ENCODE measurements around the gene CMTM5. TPM values are rescaled to one million over a fixed set of nuclear protein-coding genes. Genes with fewer than 3 reads are reported as not detected.
"Not testable (repeated sequence)": the region's sequence is repeated elsewhere in the genome, so short reads cannot be mapped to it uniquely, and the experiment has no call there.

The CMTM5 gene
- polyA plus RNA-seq, 1 of the 3 experiments (the other 2 are of a cell fraction), result 0.13 TPM

GRCh38 chr14:23399591-23399990 lies 22.7 kb downstream of the CMTM5 start:
- no peaks in the 10 kb centered on the region for H3F3A ChIP-seq (replicated peaks; ENCODE audit: insufficient read depth)
- H3K79me2 ChIP-seq (ENCODE audit: insufficient read depth), result no peaks in the 10 kb centered on the region
- TF ChIP-seq RAD21 (IDR thresholded peaks at IDR 0.05; ENCODE audit: low read length), result no peak
- no peak for TF ChIP-seq FOSL2 (IDR thresholded peaks at IDR 0.05; ENCODE audit: borderline replicate concordance, low read depth)
- TF ChIP-seq POLR2AphosphoS5 (IDR thresholded peaks at IDR 0.05; ENCODE audit: low read depth, low read length), result no peak
- H3K27me3 ChIP-seq (ENCODE audit: insufficient read depth), result peaks cover 22% of the 10 kb centered on the region; the same call in 1 of the 2 replicates
- no peaks in the 10 kb centered on the region; a peak in 1 of 4 replicates for H3K4me1 ChIP-seq (ENCODE audit: control insufficient read depth in 1 of 2, insufficient read depth in 2 of 2, low read depth in 1 of 2, low read length in 1 of 2)
- no peak for DNase-seq
- no peak overlapping the region for H3K4me3 ChIP-seq (ENCODE audit: low read depth in 2 of 2, low read length in 1 of 2)
- POLR2A ChIA-PET, result no interaction called here
- no peaks in the 10 kb centered on the region for H3K9me3 ChIP-seq
- no peak overlapping the region for H2AFZ ChIP-seq (ENCODE audit: low read depth)
- WGBS (ENCODE audit: low lambda C conversion rate), result 56% methylated on average over 4 of the region's 6 CpGs
- no peak overlapping the region for H3K9ac ChIP-seq
- H3K4me2 ChIP-seq, result no peak overlapping the region
- CTCF ChIA-PET, result no interaction called here
- H3K9me2 ChIP-seq, result no peaks in the 10 kb centered on the region
- no peak overlapping the region for H3K27ac ChIP-seq (ENCODE audit: low read depth in 2 of 2, low read length in 1 of 2)
- no peaks in the 10 kb centered on the region for H3K36me3 ChIP-seq (replicated peaks in 1 of 2; ENCODE audit: control insufficient read depth in 1 of 2, insufficient read depth in 2 of 2, low read length in 1 of 2)
- no peaks in the 10 kb centered on the region for H4K20me1 ChIP-seq (ENCODE audit: insufficient read depth)

- H2AFZ ChIP-seq (ENCODE audit: low read depth); H3K36me3 ChIP-seq (replicated peaks in 1 of 2; ENCODE audit: control insufficient read depth in 1 of 2, insufficient read depth in 2 of 2, low read length in 1 of 2); H4K20me1 ChIP-seq (ENCODE audit: insufficient read depth); H3K27ac ChIP-seq (ENCODE audit: low read depth in 2 of 2, low read length in 1 of 2); H3K79me2 ChIP-seq (ENCODE audit: insufficient read depth); CTCF ChIA-PET; H3K9ac ChIP-seq; H3K4me3 ChIP-seq (ENCODE audit: low read depth in 2 of 2, low read length in 1 of 2); H3F3A ChIP-seq (replicated peaks; ENCODE audit: insufficient read depth); POLR2A ChIA-PET; H3K9me2 ChIP-seq; DNase-seq; H3K4me2 ChIP-seq; H3K9me3 ChIP-seq; H3K4me1 ChIP-seq (ENCODE audit: control insufficient read depth in 1 of 2, insufficient read depth in 2 of 2, low read depth in 1 of 2, low read length in 1 of 2): not testable (repeated sequence)
- WGBS (ENCODE audit: low lambda C conversion rate), result 25% methylated on average over 13 of the region's 16 CpGs
- H3K27me3 ChIP-seq (ENCODE audit: insufficient read depth), result peaks cover 22% of the 10 kb centered on the region; the same call in 1 of the 2 replicates
Observed at GRCh38 chr14:23400496-23401149, 23.8 kb downstream of the CMTM5 start.

GRCh38 chr14:23401291-23401690 lies 24.4 kb downstream of the CMTM5 start:
- DNase-seq, result no peak
- H3K4me3 ChIP-seq (ENCODE audit: low read depth in 2 of 2, low read length in 1 of 2), result no peak overlapping the region
- H3K36me3 ChIP-seq (replicated peaks in 1 of 2; ENCODE audit: control insufficient read depth in 1 of 2, insufficient read depth in 2 of 2, low read length in 1 of 2), result no peaks in the 10 kb centered on the region
- H3K79me2 ChIP-seq (ENCODE audit: insufficient read depth), result no peaks in the 10 kb centered on the region
- ChIA-PET CTCF (no interaction called here), POLR2A (no interaction called here)
- no peak overlapping the region for H3K4me2 ChIP-seq
- H2AFZ ChIP-seq (ENCODE audit: low read depth), result no peak overlapping the region
- H3K9me3 ChIP-seq, result no peaks in the 10 kb centered on the region
- H3K9ac ChIP-seq, result no peak overlapping the region
- peaks cover 26% of the 10 kb centered on the region; the same call in 1 of the 2 replicates for H3K27me3 ChIP-seq (ENCODE audit: insufficient read depth)
- no peaks in the 10 kb centered on the region for H4K20me1 ChIP-seq (ENCODE audit: insufficient read depth)
- no peaks in the 10 kb centered on the region for H3K9me2 ChIP-seq
- TF ChIP-seq SIN3A (IDR thresholded peaks at IDR 0.05; ENCODE audit: borderline replicate concordance, low read depth, low read length) (no peak), TAF1 (IDR thresholded peaks at IDR 0.05; ENCODE audit: borderline replicate concordance, low read depth, low read length) (no peak), REST (IDR thresholded peaks at IDR 0.05; ENCODE audit: low read depth, low read length) (no peak), FOXM1 (IDR thresholded peaks at IDR 0.05; ENCODE audit: low read depth) (no peak), YY1 (IDR thresholded peaks at IDR 0.05; ENCODE audit: low read depth) (no peak), RCOR1 (IDR thresholded peaks at IDR 0.05; ENCODE audit: low read length) (no peak), RFX5 (IDR thresholded peaks at IDR 0.05; ENCODE audit: low read length) (no peak), RXRA (IDR thresholded peaks at IDR 0.05; ENCODE audit: borderline replicate concordance, low read depth) (no peak)
- no peaks in the 10 kb centered on the region; a peak in 1 of 4 replicates for H3K4me1 ChIP-seq (ENCODE audit: control insufficient read depth in 1 of 2, insufficient read depth in 2 of 2, low read depth in 1 of 2, low read length in 1 of 2)
- 40% methylated on average over 3 of the region's 4 CpGs for WGBS (ENCODE audit: low lambda C conversion rate)
- no peaks in the 10 kb centered on the region for H3F3A ChIP-seq (replicated peaks; ENCODE audit: insufficient read depth)
- H3K27ac ChIP-seq (ENCODE audit: low read depth in 2 of 2, low read length in 1 of 2), result no peak overlapping the region
